ENCODE results near the gene AOPEP.

AOPEP gene

DNA sequence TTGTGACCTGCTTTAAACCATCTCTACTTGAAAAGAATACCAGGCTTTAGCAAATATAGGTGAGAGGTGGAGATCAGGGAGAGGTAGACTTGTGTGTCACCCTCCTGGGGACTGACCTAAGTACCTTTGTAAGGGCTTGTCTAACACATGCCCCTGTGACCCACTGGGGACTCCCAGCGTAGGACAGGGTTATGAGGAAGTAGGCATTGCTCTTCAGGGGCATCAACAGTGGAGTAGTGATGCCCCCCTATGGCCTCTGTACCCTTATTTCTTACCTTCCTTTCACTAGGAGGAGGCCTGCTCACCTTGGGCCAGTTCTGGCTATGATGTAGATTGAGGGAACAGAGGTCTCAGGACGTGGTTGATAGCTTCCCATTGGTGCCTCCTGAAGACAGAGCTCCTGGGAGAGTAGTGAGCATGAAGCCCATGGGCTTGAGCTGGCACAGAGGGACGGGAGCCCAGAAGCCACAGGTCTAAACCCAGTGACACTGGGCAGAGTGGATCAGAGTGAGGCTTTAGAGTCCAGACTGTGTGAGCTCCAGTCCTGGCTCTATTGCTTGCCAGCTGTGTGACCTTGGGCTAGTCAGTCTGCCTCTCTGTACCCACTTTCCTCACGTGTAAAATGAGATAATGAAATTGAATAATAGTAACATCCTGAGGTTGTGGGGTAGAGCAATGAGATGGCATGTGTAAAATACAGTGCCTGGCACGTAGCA is 191.7 kb downstream of the AOPEP start:
- DNase-seq (ENCODE audit: low read depth) = no peak

DNA sequence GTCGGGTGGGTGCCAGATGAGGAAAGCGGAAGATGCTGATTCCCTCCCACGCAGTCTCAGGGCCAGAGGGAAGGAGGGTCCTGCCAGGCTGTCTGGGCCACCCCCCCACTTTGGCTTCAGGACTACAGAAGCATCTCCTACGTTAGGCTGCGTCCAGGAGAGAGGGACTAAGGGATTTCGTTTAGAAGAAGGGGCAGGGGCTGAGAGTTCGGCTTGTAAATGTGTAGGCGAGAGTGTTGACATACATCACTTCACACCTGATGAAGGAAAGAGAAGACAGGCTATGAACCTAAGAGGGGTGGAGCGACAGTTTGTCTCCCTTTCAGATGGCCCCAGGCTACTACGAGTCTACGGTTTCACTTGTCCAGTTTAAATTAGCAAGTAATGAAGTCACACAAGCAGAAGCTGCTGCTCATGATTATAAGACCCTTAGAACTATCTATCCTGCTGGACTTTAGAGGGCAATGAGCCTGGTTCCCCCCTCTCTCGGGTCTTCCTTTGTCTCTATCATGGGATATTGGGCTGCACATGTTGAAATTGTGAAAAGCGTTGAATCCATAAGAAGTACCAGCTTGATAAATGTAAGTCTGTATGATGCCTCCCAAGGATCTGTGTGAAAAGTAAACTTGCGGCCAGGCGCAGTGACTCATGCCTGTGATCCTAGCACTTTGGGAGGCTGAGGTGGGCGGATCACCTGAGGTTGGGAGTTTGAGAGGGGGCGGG is 193.0 kb downstream of the AOPEP start:
- DNase-seq (ENCODE audit: low read depth) = no peak

DNA sequence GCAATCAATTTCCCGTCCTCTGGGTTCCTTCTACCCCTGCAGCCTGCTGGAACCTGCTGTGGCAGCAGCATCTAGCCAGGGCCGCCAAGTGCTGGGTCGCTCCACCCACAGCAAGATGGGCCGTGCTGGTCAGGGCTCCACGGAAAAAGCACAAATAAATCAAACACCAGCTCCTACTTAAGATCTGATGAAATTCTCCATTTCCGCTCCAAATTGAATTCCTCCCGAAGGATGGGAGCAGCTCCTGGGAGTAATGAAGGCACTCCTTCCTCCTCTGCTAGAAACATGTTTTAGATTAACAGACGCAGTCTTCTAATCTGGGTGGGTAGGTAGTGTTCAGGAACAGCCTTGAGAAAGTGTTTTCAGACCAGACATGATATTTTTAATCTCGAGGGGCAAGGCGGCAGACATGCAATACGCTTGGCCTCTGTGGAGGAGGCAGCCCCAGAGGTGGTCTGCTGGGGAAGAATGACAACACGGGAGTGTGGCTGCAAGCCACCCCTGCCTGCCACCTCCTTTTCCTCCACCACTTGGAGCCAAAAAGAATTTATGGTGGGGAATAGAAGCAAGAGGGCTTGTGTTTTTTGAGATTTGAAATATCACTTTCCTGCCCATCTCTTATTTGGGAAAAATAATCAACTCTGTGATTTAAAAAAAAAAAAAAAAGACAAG is 194.1 kb downstream of the AOPEP start:
- no peak for DNase-seq (ENCODE audit: low read depth)

DNA sequence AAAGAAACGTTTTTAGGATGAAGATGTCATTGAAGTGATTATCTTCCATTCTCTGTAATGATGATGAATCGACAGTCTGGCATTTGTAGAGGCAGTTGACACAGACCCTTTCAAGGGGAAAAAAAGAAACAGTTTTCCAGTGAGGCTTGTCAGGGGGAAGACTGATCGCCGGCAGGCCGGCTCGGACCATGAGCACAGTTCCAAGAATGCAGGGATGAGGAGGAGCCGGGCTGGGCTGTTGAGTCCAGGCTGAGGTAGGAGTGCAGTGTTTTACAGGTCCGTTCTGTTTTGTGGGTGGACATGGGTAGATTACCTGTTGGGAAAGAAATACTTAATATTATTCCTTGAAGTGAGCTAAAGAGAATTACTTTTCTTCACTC is 194.6 kb downstream of the AOPEP start:
- DNase-seq (ENCODE audit: low read depth) = no peak

DNA sequence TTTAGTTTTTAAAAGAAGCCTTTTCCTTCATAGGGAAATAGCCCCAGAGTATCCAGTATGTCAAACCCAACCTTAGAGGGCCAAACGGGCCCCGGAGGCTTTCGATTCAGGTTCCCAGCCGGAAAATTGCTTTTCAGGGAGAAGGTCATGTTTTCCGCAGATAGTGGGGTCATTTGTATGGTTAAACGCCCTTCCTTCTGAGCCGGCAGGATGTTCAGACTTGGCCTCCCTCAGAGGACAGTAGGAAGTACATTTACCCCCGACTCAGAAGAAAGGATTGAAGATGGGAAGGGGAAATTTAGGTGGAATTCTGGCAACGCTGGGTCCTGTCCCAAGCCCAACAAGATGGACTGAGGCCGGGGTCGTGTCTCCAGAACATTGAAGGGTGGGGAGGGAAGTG is 195.2 kb downstream of the AOPEP start:
- DNase-seq (ENCODE audit: low read depth) = no peak

DNA sequence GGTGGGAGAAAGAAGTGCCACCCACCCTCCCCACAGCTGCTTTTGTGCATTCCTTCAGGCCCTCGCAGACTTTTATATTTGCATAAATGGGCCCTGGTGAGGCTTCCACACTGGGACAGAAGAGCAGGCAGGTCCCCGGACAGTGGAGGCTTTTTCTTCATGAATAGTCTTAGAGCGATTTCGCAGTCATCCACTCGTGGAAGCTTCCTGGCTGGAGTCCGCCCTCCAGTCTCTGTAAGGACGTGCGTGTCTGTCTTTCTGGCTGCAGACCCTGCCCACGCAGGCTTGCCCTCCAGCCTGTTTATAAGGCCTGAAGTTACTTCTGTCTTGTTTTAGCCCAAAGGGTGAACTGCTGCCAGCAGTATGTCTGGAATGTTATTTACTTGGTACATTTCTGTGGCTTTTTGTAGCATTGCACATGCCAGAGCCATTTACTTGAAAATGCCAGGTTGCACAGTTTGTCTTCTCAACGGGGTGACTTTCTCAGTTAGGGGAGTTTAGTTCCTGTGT is 195.7 kb downstream of the AOPEP start:
- no peak for DNase-seq (ENCODE audit: low read depth)

DNA sequence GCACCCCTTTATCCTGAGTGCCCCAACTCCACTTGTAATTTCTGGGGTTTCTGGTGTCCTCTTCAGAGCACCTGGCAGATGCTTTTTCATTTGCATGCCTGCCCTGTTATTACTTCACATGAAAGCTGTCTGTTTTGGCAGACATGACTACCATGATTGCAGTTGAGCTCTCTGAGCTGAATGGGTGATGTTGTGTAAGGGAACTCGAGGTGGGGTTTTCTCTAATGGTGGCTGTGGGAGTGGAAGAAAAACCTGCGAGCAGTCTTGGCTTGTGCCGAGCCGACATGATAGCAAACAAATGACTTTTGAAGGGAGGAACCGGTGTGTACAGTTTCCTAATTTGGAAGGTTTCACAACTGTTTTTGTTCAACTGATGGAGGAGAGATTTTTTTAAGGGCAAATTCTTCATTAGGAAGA is 196.2 kb downstream of the AOPEP start:
- DNase-seq (ENCODE audit: low read depth) = no peak

DNA sequence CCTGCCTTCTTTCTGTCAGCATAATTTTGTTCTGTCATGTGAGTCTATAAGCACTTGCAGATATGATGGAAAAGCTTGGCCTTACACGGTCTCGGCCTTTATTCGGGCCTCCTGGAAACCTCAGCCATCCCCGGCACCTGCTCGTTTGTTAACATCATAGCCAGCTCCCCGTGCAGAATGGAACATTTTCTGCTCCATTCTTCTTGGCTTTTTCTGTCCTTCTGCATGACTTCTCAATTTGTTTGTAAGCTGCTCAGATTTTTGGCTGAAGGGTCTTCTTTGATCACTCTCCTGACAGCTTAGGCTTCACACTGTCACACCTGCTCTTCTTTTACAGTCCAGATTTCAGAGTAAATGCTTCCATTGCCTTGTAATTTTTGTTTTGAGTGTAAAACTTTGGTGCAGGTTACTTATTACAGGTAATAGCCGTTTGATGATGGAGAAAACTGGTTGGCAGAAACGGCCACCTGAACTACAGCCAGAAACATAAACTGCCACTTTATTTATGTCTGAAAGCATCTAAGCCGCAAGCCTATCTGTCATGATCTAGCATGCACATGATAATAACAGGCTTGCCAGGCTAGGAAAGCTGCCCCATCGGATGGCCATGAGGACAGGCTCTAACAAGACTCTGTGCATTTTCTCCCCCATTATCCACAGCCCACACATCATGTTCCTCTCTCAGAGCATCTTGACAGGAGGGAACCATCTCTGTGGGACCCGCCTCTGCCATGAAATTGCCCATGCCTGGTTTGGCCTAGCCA is 197.0 kb downstream of the AOPEP start:
- DNase-seq (ENCODE audit: low read depth) = no peak

DNA sequence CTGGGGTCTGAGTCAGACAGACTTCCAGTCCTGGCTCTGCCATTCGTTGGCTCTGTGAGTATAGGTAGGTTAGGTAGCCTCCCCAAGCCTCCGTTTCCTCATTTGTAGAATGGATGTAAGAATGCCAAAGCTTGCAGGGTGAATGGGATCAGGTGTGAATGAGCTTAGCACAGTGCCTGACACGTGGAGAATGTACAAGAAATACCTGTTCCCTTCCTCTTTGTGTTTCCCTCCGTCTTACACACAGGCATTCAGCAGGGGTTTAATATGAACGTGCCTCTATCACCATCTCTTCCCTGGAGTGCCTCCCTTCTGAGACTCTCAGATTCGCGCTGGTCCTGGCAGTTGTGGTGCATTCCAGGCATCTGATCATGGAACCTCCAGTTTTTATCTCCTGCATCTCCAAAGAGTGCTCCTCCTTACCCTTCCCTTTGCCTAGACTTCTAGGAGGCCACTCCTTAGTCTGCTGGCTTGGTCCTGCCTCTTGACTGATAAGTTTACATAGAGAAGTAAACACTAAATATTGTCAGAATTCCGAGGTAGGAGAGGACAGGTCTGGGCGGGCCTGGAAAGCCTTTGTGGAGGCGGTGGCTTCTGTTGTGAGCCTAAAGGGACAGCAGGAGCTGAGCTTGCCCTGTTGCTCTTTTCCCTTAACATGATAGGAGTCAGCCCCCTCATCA is 199.4 kb downstream of the AOPEP start:
- no peak for DNase-seq (ENCODE audit: low read depth)

DNA sequence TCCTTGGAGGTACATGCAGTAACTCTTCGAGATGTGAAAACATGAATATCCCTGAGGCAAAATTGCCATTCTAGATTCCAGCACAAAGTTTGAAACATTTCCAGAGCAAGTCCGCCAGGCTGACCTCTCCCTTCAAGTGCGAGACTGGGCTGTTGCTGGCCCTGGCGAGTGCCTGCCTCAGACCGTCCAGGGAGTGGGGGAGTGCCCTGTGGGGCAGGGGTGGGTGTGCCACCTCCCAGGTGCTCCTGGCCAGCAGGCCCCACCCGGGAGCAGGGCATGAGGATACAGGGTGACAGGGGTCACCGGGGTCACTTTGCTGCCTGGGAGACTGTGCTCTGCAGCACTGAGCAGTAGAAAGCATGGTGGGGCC is 199.9 kb downstream of the AOPEP start:
- DNase-seq (ENCODE audit: low read depth) = no peak

DNA sequence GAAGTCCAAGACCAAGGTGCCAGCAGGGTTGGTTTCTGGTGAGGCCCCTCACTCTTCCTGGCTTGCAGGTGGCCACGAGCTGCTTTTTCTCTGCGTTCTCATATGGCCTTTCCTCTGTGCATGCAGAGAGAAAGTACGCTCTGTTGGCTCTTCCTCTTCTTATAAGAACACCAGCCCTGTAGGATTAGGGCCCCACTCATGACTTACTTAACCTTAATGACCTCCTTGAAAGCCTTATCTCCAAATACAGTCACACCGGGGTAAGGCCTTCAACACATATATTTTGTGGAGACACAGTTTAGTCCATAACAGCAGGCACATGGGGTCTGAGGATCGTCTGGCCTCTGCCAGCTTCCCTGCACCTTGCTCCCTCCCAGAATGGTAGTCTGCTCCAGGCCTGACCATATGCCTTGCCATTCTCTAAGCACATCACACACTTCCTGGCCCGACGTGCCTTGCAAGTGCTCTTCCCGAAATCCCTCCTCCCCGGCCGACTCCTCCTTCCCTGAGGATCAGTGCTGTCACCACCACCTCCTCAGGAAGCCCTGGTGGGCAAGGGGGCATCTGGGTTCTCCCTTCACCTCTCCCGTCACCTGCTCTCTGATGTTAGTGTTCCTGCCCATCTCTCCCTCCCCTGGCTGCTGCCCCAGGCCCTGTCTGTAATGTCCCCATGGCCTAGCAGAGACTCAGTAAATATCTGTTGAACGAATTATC is 200.7 kb downstream of the AOPEP start:
- DNase-seq (ENCODE audit: low read depth) = no peak

DNA sequence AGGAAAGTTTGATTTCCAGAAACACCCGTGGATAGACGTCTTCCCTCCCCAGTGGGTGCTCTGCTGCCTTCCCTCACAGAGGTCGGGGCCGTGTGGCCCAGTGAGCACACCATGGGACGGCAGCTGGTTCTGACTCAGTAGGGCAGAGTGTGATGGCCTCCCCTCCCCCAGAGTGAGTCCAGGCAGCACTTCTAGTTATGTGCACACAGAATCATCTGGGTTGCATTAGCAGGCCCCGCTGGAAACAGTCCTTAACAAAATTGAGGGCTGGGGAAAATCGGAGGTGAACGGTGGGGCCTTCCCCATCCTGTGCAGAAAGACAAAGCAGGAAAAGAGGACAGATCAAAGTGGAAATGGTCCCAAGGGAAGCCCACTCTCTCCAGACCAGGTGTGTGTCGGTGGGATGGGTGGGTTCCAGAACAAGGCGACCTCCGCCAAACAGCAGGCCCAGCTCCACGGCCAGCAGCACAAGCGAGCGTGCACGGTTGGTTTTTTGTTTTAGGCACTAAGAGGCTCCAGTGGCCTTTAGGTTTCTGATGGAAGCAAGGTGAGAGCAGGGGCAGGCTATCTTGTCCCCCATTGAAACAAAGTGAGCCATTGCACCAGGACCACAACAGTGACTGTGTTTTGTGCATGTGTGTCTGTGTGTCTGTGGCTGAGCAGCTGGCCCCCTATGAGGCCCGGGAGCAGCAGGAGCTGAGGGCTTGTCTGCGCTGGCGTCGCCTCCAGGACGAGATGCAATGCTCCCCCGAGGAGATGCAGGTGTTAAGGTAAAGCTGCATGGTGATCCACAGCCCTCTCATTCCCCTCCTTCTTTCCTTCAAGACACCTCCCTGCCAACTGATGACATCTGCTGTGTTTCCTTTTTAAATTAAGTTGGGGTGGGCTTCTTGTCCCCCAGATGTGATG is 201.5 kb downstream of the AOPEP start:
- DNase-seq (ENCODE audit: low read depth) = no peak

DNA sequence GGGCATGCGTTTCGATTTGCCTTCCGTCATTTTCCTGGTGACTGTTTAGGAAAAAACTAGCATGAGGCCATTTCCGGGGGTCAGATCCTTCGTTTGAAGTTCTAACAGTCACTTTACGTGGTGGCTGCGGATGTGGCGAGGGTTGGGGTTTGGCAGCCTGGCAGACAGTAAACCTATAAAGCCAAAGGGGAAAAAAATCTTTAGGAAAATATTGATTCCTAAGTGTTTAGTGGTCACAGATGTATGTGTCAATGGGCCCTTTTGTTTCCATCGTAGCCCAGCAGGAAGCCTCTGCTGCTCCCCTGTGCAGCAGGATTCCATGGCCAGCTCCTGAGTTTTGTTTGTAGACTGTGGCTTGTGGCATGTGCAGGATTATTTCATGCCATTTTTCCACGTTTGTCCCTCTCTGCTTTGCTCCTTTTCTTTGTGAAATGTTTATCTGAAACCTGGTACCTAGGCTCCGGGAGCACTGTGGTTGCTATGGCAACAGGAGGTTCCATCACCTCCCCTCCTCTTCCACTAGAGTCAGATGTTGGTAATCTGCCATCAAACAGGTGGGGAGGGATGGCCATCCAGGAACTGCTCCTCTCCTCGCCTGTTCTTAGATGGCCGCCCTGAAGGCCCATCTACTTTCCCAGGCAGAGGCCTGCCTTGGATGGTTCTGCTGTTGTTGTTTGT is 202.3 kb downstream of the AOPEP start:
- DNase-seq (ENCODE audit: low read depth) = no peak

DNA sequence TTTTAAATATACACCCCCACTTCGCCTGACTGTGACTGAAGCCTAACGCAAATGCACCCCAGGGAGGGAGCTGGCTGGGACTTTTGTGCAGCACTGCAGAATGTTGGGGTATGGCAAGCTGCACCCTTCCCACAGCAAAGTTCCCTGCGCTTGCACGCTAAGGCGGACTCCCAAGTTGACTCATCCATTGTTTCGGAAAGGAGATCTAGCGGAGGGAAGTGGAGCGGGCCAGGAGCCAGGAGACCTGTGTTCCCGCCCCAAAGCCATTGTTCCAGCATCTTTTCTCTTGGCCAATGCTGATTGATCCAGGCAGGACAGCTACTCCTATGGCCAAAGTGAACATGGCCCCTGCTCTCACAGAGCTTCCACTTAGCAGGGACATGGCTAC is 202.9 kb downstream of the AOPEP start:
- no peak for DNase-seq (ENCODE audit: low read depth)

DNA sequence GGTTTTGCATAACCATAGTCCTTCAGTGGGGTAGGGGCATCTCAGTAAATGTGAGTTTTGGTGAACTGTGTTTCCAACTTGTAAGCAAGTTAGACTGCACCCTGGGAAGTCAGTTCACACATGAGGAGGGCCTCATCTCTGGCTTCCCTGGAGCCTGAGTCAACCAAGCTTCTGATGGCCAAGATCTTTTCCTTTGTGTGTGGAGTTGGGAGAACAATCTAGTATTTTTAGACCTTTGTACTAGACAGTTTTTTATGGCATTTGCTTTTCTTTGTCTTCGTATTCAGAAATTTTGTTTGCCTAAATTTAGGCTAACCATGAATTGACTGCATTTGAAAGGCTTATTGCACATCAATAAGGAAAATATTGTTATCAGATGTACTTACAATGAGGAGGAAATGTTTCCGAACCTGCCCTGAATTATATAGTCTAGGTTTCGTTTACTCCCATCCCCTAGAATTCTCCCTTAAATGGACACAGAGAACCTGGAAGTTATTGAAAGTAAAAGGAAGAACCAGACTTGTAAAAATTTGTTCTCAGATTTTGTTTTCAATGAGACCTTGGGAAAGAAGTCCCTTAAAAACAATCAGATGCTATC is 204.6 kb downstream of the AOPEP start:
- DNase-seq (ENCODE audit: low read depth) = no peak

DNA sequence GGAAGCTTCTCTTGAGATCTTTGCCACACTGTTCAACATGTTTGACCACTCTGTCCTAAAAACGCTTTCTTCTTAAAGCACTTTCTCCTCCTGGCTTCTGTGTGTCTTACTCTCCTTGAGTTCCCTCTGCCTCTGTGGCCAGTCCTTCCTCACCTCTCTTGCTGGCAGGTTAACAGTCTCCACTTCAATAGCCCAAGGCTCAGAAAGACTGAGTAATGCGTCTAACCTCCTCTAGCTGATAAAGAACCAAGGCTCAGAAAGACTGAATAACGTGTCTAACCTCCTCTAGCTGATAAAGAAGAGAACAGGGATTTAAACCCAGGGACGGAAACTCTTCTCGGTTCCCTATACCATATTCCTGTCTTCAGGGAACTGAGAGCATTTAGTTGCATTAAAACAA is 205.2 kb downstream of the AOPEP start:
- no peak for DNase-seq (ENCODE audit: low read depth)

DNA sequence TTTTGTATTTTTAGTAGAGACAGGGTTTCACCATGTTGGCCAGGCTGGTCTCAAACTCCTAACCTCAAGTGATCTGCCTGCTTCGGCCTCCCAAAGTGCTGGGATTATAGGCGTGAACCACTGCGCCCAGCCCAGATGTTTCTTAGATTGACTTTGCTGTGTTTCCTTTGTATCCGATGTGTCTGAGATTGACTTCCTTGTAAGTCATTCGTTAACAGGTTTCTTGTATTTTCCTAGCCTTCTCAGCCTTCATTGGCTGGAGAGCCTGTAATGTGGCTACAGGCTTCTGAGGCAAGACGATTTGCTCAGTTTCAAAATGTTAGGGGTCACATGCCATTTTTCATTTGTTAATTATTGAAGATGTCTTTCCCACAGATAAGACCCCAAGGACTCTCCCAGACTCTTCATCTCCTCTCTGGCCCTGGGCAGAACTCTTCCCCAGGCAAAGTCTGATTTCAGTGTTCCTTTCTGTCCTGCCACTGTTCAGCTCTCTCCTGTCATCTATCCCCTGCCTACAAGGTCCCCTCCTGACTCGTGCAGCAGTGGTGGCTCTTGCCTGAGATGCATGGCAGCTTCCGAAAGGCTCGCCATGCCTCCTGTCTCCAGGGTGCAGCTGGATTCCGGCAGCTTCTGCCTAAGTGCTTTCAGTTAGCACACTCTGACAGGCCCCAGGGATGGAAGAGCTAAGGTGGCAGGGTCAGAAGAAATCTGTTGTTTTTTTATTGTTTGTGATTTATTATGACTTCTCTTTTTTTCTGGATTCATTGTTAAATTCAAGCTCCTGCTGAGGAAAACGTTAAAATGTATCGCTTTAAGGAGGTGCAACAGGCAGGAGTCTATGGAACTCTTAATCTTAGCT is 206.4 kb downstream of the AOPEP start:
- no peak for DNase-seq (ENCODE audit: low read depth)

DNA sequence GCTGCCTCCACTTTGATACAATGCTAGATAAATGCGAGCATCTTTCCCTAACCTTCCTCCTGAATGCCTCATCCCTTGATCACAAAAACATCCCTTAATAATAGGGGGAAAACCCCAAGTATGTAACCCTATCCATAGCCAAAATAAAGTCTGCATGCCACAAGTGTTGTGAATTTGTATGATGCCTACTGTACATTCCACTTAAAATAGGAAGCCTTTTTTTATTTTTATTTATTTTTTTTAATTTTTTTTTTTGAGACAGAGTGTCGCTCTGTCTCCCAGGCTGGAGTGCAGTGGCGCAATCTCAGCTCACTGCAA is 207.0 kb downstream of the AOPEP start:
- DNase-seq (ENCODE audit: low read depth) = no peak
